Endothelial cell of umbilical vein (primary cell): ENCODE measurements around the gene FHIT.

ENCODE experiments used
- EZH2 ChIP-seq: IDR thresholded peaks from 2 replicates; pipeline ENCODE4 v1.6.1; 2012; ENCODE audit warnings: borderline replicate concordance, low read depth, mild to moderate bottlenecking, moderate library complexity, low read length, inconsistent platforms; ENCODE audit not compliant: severe bottlenecking
- MAX ChIP-seq: IDR thresholded peaks from 2 replicates; pipeline ENCODE4 v1.6.1; 2011; ENCODE audit not compliant: insufficient read depth, insufficient read length
- POLR2AphosphoS5 ChIP-seq: IDR thresholded peaks from 2 replicates; pipeline ENCODE4 v1.6.1; 2012; ENCODE audit warnings: low read depth, mild to moderate bottlenecking, control low read depth, low read length, moderate library complexity; ENCODE audit not compliant: insufficient read depth
- TF ChIP-seq, protein P1 (sequence below), 2 donors: IDR thresholded peaks; 1 replicate in 1 of 2; 2 replicates in 1 of 2; pipeline ENCODE4 v1.5.1; 2011; ENCODE audit warnings: low read length in 2 of 2, mild to moderate bottlenecking in 2 of 2, moderate library complexity in 2 of 2, control low read depth in 1 of 2, inconsistent platforms in 1 of 2, low read depth in 1 of 2; ENCODE audit not compliant: insufficient read depth in 1 of 2; ENCODE audit errors: extremely low read depth in 1 of 2

- TF ChIP-seq, protein P1, sequence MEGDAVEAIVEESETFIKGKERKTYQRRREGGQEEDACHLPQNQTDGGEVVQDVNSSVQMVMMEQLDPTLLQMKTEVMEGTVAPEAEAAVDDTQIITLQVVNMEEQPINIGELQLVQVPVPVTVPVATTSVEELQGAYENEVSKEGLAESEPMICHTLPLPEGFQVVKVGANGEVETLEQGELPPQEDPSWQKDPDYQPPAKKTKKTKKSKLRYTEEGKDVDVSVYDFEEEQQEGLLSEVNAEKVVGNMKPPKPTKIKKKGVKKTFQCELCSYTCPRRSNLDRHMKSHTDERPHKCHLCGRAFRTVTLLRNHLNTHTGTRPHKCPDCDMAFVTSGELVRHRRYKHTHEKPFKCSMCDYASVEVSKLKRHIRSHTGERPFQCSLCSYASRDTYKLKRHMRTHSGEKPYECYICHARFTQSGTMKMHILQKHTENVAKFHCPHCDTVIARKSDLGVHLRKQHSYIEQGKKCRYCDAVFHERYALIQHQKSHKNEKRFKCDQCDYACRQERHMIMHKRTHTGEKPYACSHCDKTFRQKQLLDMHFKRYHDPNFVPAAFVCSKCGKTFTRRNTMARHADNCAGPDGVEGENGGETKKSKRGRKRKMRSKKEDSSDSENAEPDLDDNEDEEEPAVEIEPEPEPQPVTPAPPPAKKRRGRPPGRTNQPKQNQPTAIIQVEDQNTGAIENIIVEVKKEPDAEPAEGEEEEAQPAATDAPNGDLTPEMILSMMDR (IDR thresholded peaks at IDR 0.05; ENCODE audit: extremely low read depth in 1 of 2, insufficient read depth in 1 of 2, low read depth in 1 of 2, low read length in 2 of 2), result no peak
- TF ChIP-seq MAX, result no peak
- TF ChIP-seq EZH2, result no peak
- TF ChIP-seq POLR2AphosphoS5, result no peak
These were observed 1131.0 kb downstream of the FHIT start for GRCh38 chr3:60120245-60120644.
